Right lobe of liver (tissue), 4 donors: ENCODE results near the gene MYRF.

Experiments
- CTCF ChIP-seq, 4 donors: fragments of 200-600 bp in 3 of 4; fragments of 450-650 bp in 1 of 4; IDR thresholded peaks; one replicate each; pipeline versions ENCODE4 v1.5.1 to v1.8.0; 2016 to 2022; ENCODE audit warnings: antibody characterized with exemption in 4 of 4, mild to moderate bottlenecking in 2 of 4
- POLR2A ChIP-seq: fragments of 450-650 bp; IDR thresholded peaks from one replicate; pipeline ENCODE4 v1.6.1; 2017; ENCODE audit warnings: antibody characterized with exemption, mild to moderate bottlenecking
- donor health status: DM: no; HTN: no; CAD: no.
- donor health status: DM: no; HTN: no; CAD: no.
- donor health status: DM: no; HTN: yes; CAD: no.

- TF ChIP-seq CTCF (IDR thresholded peaks at IDR 0.05): no peak
- no peak for TF ChIP-seq POLR2A
These were observed 22.0 kb upstream of the MYRF start for GRCh38 chr11:61730240-61730994.
